ENCODE data around the gene KRT23.

Gene KRT23

DNA sequence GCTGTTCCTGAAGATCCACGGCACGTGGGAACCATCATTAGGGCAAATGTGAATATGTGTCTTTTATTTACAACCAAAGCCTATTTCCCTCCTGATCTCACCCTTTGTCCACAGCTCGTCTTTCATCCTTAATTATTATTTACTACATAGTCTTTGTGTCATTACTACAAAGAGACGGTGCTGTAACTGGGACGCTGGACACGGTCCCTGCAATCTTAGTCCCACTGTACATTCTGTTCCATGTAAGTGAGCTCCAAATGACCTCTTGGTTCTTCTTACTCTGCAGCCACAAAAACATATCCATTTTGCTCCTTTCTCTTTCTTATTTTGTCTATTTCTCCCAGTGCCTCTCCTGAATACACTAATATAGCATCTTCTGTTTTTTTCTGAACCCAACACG lies 12.7 kb upstream of the KRT23 start:
- no peak overlapping the region for H3K27ac ChIP-seq (ENCODE audit: low read depth, low read length)
- no peak overlapping the region for H3K4me3 ChIP-seq (ENCODE audit: low read depth, low read length)
- no peak overlapping the region for H3K9ac ChIP-seq (ENCODE audit: low read length)
- H3K36me3 ChIP-seq (ENCODE audit: control insufficient read depth, insufficient read depth, low read length), result no peaks in the 10 kb centered on the region
- H3K9me3 ChIP-seq (ENCODE audit: control insufficient read depth, insufficient read depth, low read depth, low read length), result no peaks in the 10 kb centered on the region
- no peaks in the 10 kb centered on the region; the same call in 1 of the 2 replicates for H3K4me1 ChIP-seq (ENCODE audit: control insufficient read depth, insufficient read depth, low read length)
- no peaks in the 10 kb centered on the region for H3K27me3 ChIP-seq (ENCODE audit: control insufficient read depth, insufficient read depth, low read length)

DNA sequence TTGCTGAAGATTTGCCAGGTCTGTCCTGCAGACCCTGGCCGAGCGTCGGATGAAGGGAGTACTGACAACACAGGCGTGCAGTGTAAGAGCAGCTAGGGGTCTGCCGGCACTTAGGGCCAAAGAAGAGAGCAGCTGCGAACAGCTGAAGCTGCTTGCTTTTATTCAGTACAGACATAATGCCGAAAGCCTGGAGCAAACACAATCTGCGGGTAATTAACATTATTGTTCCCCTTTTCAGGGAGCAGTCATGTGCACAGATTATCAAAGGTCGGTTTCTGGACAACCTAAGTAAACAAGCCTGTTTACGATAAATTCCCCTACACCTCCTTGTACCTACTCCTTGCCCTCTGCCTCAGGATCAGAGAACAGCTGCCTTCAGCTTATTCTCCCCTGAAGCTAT lies 12.0 kb upstream of the KRT23 start:
- Histone ChIP-seq H3K27me3 (ENCODE audit: control insufficient read depth, insufficient read depth, low read length) (no peaks in the 10 kb centered on the region), H3K4me3 (ENCODE audit: low read depth, low read length) (no peak overlapping the region), H3K4me1 (ENCODE audit: control insufficient read depth, insufficient read depth, low read length) (no peaks in the 10 kb centered on the region; the same call in 1 of the 2 replicates), H3K36me3 (ENCODE audit: control insufficient read depth, insufficient read depth, low read length) (no peaks in the 10 kb centered on the region), H3K9ac (ENCODE audit: low read length) (no peak overlapping the region), H3K27ac (ENCODE audit: low read depth, low read length) (no peak overlapping the region), H3K9me3 (ENCODE audit: control insufficient read depth, insufficient read depth, low read depth, low read length) (no peaks in the 10 kb centered on the region)

DNA sequence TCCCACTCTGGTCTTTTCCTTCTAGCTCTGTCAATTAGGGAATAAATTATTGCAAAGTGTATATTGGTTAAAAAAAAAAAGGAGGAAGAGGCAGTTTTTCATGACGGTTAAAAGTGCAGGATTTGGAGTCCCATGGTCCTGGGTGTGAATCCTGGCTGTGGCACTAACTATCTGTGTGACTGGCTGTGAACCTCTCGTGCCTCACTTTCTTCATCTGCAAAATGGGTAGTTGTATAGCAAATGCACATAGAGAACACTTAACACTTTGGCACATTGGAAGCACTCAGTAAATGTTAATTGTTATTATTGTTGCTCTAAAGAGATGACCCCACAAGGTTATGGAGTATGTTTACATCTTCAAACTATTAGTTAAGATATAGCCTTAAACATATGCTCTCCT lies 10.5 kb upstream of the KRT23 start:
- no peak overlapping the region for H3K4me3 ChIP-seq (ENCODE audit: low read depth, low read length)
- H3K9me3 ChIP-seq (ENCODE audit: control insufficient read depth, insufficient read depth, low read depth, low read length), result no peaks in the 10 kb centered on the region
- no peaks in the 10 kb centered on the region; the same call in 1 of the 2 replicates for H3K4me1 ChIP-seq (ENCODE audit: control insufficient read depth, insufficient read depth, low read length)
- no peak overlapping the region for H3K27ac ChIP-seq (ENCODE audit: low read depth, low read length)
- no peak overlapping the region for H3K9ac ChIP-seq (ENCODE audit: low read length)
- H3K27me3 ChIP-seq (ENCODE audit: control insufficient read depth, insufficient read depth, low read length), result no peaks in the 10 kb centered on the region
- no peaks in the 10 kb centered on the region for H3K36me3 ChIP-seq (ENCODE audit: control insufficient read depth, insufficient read depth, low read length)

DNA sequence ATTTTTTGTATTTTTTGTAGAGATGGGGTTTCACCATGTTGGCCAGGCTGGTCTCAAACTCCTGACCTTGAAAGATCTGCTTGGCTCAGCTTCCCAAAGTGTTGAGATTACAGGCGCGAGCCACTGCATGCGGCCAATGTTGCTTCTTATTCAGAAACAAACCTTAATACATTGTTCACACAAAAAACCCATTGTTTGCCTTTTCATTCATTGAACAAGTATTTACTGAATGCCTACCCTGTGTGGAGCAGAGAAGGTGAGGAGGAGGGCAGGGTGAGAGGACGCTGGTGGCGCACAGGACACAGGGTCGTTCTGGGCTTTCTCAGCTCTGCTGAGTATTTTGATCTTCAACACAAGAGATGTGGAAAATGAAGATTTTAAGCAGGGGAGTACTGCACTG lies 8.0 kb upstream of the KRT23 start:
- Histone ChIP-seq H3K27me3 (ENCODE audit: control insufficient read depth, insufficient read depth, low read length) (no peaks in the 10 kb centered on the region), H3K4me1 (ENCODE audit: control insufficient read depth, insufficient read depth, low read length) (no peaks in the 10 kb centered on the region), H3K27ac (ENCODE audit: low read depth, low read length) (no peak overlapping the region), H3K4me3 (ENCODE audit: low read depth, low read length) (no peak overlapping the region), H3K36me3 (ENCODE audit: control insufficient read depth, insufficient read depth, low read length) (no peaks in the 10 kb centered on the region), H3K9ac (ENCODE audit: low read length) (no peak overlapping the region), H3K9me3 (ENCODE audit: control insufficient read depth, insufficient read depth, low read depth, low read length) (no peaks in the 10 kb centered on the region)

DNA sequence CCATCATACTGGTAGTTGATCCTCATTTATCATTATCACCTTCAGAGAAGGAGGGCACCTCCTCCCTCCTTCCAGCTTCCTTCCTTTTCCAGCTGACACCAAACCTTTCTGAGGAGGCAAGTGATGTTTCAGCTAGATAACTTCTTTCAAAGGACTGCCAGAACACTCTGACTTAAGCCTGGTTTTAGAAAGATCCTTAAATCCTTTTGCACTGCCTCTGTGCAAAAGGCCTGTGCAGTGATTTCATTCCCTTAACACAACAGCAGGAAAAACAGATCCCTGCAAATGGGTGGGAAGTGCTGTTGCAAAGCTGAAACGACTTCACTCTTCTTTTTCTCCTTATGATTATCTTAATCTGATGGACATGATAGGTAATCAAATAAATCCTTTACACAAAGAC lies 7.1 kb upstream of the KRT23 start:
- no peak overlapping the region for H3K27ac ChIP-seq (ENCODE audit: low read depth, low read length)
- H3K27me3 ChIP-seq (ENCODE audit: control insufficient read depth, insufficient read depth, low read length), result no peaks in the 10 kb centered on the region
- H3K4me3 ChIP-seq (ENCODE audit: low read depth, low read length), result no peak overlapping the region
- no peak overlapping the region for H3K9ac ChIP-seq (ENCODE audit: low read length)
- no peaks in the 10 kb centered on the region for H3K4me1 ChIP-seq (ENCODE audit: control insufficient read depth, insufficient read depth, low read length)
- no peaks in the 10 kb centered on the region for H3K36me3 ChIP-seq (ENCODE audit: control insufficient read depth, insufficient read depth, low read length)
- H3K9me3 ChIP-seq (ENCODE audit: control insufficient read depth, insufficient read depth, low read depth, low read length), result no peaks in the 10 kb centered on the region

DNA sequence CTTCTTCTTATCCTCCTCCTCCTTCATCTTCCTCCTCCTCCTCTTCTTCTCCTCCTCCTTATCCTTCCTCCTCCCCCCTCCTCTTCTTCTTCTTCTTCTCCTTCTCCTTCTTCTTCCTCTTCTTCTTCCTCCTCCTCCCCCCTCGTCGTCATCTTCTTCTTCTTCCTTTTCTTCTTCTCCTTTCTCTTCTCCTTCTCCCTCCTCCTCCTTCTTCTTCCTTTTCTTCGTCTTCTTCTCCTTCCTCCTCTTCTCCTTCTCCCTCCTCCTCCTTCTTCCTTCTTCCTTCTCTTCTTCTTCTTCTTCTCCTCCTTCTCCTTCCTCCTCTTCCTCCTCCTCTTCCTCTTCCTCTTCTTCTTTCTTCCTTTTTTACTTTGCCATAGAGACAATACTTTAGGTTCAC lies 5.1 kb upstream of the KRT23 start:
- Histone ChIP-seq H3K9ac (ENCODE audit: low read length) (no peak overlapping the region), H3K27me3 (ENCODE audit: control insufficient read depth, insufficient read depth, low read length) (no peaks in the 10 kb centered on the region), H3K36me3 (ENCODE audit: control insufficient read depth, insufficient read depth, low read length) (no peaks in the 10 kb centered on the region), H3K27ac (ENCODE audit: low read depth, low read length) (no peak overlapping the region), H3K4me3 (ENCODE audit: low read depth, low read length) (no peak overlapping the region), H3K9me3 (ENCODE audit: control insufficient read depth, insufficient read depth, low read depth, low read length) (no peaks in the 10 kb centered on the region), H3K4me1 (ENCODE audit: control insufficient read depth, insufficient read depth, low read length) (peaks cover 1% of the 10 kb centered on the region)

DNA sequence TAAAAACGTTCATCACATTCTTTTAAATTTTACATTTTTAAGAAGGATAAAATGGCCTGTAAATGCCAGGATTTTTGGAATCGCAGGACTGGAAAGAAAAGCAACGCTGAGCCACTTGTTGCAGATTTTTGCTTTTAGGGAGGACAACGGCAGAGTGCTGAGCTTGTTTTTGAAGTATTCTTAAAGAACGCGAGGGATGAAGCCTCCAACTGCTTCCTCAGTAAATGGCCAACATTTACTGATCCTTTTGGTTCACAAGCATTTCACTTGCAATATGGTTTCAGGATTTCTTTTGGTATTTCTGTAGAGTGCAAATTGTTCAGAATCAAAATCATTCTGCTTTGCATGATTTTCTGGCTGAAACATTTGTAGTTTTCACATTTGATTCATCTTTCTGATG lies 2.8 kb upstream of the KRT23 start:
- Histone ChIP-seq H3K9me3 (ENCODE audit: control insufficient read depth, insufficient read depth, low read depth, low read length) (no peaks in the 10 kb centered on the region), H3K4me3 (ENCODE audit: low read depth, low read length) (no peak overlapping the region), H3K4me1 (ENCODE audit: control insufficient read depth, insufficient read depth, low read length) (peaks cover 11% of the 10 kb centered on the region), H3K27ac (ENCODE audit: low read depth, low read length) (no peak overlapping the region), H3K27me3 (ENCODE audit: control insufficient read depth, insufficient read depth, low read length) (no peaks in the 10 kb centered on the region), H3K9ac (ENCODE audit: low read length) (no peak overlapping the region), H3K36me3 (ENCODE audit: control insufficient read depth, insufficient read depth, low read length) (no peaks in the 10 kb centered on the region)

DNA sequence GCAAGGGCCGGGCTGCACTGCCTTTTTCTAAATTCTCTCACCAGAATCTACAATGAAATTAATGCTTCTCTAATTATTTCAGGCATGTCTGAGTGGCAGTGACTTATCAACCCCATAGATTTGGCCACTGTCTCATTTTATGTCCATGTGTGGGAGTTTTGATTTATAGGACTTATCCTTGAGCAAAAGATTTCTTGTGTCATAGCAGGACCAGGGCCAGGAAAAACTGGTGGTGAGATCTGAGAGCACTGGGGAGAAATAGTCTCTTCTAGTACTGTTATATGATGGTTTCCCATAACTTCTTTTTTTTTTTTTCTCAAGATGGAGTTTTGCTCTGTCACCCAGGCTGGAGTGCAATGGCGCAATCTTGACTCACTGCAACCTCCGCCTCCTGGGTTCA lies 1.5 kb upstream of the KRT23 start:
- Histone ChIP-seq H3K27ac (ENCODE audit: low read depth, low read length) (no peak overlapping the region), H3K27me3 (ENCODE audit: control insufficient read depth, insufficient read depth, low read length) (no peaks in the 10 kb centered on the region), H3K4me3 (ENCODE audit: low read depth, low read length) (no peak overlapping the region), H3K9me3 (ENCODE audit: control insufficient read depth, insufficient read depth, low read depth, low read length) (no peaks in the 10 kb centered on the region), H3K36me3 (ENCODE audit: control insufficient read depth, insufficient read depth, low read length) (no peaks in the 10 kb centered on the region), H3K4me1 (ENCODE audit: control insufficient read depth, insufficient read depth, low read length) (peaks cover 11% of the 10 kb centered on the region), H3K9ac (ENCODE audit: low read length) (no peak overlapping the region)

DNA sequence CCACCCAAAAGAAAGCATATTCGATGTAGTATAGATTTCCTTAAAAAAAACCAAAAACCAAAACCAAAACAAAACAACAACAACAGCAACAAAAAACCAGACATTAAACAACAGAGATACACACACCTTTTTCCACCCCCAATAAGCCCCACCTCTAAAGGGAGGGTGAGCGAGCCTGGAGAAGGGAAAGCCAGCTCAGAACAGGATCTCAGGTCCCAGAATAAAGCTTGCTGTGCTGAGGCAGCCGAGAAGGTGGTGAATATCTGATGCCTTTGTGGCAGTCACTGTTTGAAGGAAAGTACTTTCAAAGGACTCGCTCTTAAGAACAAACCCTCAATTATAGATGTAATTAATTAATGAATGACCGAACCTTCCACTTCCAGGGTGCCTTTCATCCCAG lies 470 bp downstream of the KRT23 start:
- Histone ChIP-seq H3K36me3 (ENCODE audit: control insufficient read depth, insufficient read depth, low read length) (no peaks in the 10 kb centered on the region), H3K9ac (ENCODE audit: low read length) (no peak overlapping the region), H3K4me3 (ENCODE audit: low read depth, low read length) (no peak overlapping the region; the same call in 1 of the 2 replicates), H3K27me3 (ENCODE audit: control insufficient read depth, insufficient read depth, low read length) (no peaks in the 10 kb centered on the region), H3K27ac (ENCODE audit: low read depth, low read length) (no peak overlapping the region), H3K9me3 (ENCODE audit: control insufficient read depth, insufficient read depth, low read depth, low read length) (no peaks in the 10 kb centered on the region), H3K4me1 (ENCODE audit: control insufficient read depth, insufficient read depth, low read length) (peaks cover 11% of the 10 kb centered on the region)

DNA sequence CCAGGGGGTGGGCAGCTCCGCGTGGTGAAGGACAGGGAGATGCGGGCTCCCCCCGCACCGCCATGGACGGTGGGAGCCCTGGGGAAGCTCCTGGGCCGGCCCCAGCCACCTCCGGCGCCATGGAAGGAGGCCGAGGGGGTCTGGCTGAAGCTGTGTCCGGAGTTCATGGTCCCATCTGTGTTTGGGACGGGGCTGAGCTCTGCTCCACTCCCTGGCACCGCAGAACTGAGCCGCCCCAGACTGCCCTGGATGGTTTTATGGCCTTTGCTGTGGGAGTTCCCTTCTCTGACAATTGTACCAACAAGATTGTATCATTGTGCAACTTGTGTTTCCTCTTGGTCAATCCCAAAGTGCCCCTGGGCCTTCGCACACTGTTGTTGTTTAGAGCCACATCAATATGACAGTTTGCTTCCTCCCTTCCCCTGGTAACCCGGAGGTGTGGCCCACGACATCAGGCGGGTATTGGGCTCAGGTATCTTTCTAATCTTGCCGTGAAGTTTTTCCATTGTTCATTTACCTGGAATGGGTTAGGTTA lies 942 bp downstream of the KRT23 start:
- H3K27ac ChIP-seq (ENCODE audit: low read depth, low read length), result no peak overlapping the region
- H3K4me1 ChIP-seq (ENCODE audit: control insufficient read depth, insufficient read depth, low read length), result peaks cover 11% of the 10 kb centered on the region
- no peaks in the 10 kb centered on the region for H3K27me3 ChIP-seq (ENCODE audit: control insufficient read depth, insufficient read depth, low read length)
- no peak overlapping the region for H3K4me3 ChIP-seq (ENCODE audit: low read depth, low read length)
- H3K9ac ChIP-seq (ENCODE audit: low read length), result no peak overlapping the region
- H3K9me3 ChIP-seq (ENCODE audit: control insufficient read depth, insufficient read depth, low read depth, low read length), result no peaks in the 10 kb centered on the region
- H3K36me3 ChIP-seq (ENCODE audit: control insufficient read depth, insufficient read depth, low read length), result no peaks in the 10 kb centered on the region

DNA sequence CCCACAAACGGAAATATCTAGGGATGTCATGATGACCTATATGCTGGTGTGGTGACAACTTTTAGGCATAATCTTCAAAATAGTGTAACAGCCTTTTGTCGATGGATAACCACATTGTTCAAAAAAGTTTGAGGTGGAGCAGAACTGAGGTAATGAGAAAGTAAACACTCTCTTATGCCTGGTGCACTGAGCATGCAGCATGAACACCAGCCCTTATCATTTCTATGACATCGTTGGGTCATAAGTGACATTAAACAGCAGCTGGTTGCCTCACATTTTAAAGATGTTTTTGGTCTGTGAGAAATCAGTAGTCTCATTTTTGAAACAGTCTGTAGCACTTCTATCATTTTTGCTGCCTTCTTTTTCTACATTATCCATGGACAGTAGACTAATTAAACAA lies 1.8 kb downstream of the KRT23 start:
- H3K27ac ChIP-seq (ENCODE audit: low read depth, low read length), result no peak overlapping the region

DNA sequence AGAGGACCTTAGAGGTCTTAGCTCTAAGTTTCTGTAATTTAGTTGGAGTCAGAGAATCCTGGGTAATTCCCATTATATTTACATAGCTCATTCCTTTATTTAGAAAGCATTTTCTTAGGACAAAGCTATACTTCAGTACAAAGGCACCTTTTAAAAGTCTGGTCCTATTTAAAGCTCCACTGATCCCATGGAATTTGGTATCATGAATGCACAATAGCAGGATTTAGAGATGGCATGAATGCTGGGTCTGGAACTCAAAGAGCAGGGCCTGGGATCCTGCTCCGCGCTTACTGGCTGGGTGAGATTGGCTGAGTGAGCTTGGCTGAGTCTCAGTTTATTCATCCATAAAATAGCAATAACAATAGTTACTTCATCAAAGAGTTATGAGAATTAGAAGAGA lies 4.8 kb downstream of the KRT23 start:
- Histone ChIP-seq H3K36me3 (ENCODE audit: control insufficient read depth, insufficient read depth, low read length) (no peaks in the 10 kb centered on the region), H3K4me3 (ENCODE audit: low read depth, low read length) (no peak overlapping the region), H3K4me1 (ENCODE audit: control insufficient read depth, insufficient read depth, low read length) (peaks cover 11% of the 10 kb centered on the region), H3K9ac (ENCODE audit: low read length) (no peak overlapping the region), H3K27ac (ENCODE audit: low read depth, low read length) (no peak overlapping the region), H3K9me3 (ENCODE audit: control insufficient read depth, insufficient read depth, low read depth, low read length) (no peaks in the 10 kb centered on the region), H3K27me3 (ENCODE audit: control insufficient read depth, insufficient read depth, low read length) (no peaks in the 10 kb centered on the region)

More for the DNA sequence above, 1.8 kb downstream of the KRT23 start:
- H3K9ac ChIP-seq (ENCODE audit: low read length), result no peak overlapping the region
- no peak overlapping the region for H3K4me3 ChIP-seq (ENCODE audit: low read depth, low read length)
- H3K9me3 ChIP-seq (ENCODE audit: control insufficient read depth, insufficient read depth, low read depth, low read length), result no peaks in the 10 kb centered on the region
- H3K27me3 ChIP-seq (ENCODE audit: control insufficient read depth, insufficient read depth, low read length), result no peaks in the 10 kb centered on the region
- no peaks in the 10 kb centered on the region for H3K36me3 ChIP-seq (ENCODE audit: control insufficient read depth, insufficient read depth, low read length)
- H3K4me1 ChIP-seq (ENCODE audit: control insufficient read depth, insufficient read depth, low read length), result peaks cover 11% of the 10 kb centered on the region
